ENCODE results near the gene TTLL11.

Gene TTLL11

GRCh38 chr9:121773286-121773953 is 319.7 kb downstream of the TTLL11 start:
- DNase-seq (ENCODE audit: low read depth in 2 of 2) = no peak

- DNase-seq (ENCODE audit: low read depth in 2 of 2) = no peak
These were observed 320.4 kb downstream of the TTLL11 start for GRCh38 chr9:121772600-121773285.

Measured in stimulated activated CD8-positive, alpha-beta memory T cell treated with anti-CD3 and anti-CD28 coated beads, Interleukin-7, amount 100 ng/mL, for 1 hour (primary cell).